Astrocyte (in vitro differentiated cells and primary cell): ENCODE measurements around the gene CLN3.

Experiments
- EZH2 ChIP-seq: IDR thresholded peaks from 2 replicates; pipeline ENCODE4 v1.6.1; 2012; ENCODE audit warnings: mild to moderate bottlenecking, low read length, inconsistent platforms; ENCODE audit not compliant: insufficient read depth
- TF ChIP-seq, protein P1 (sequence below): IDR thresholded peaks from 2 replicates; pipeline ENCODE4 v1.5.1; 2011; ENCODE audit warnings: low read depth, mild to moderate bottlenecking, inconsistent platforms, low read length, moderate library complexity; ENCODE audit not compliant: insufficient read depth

DNA sequence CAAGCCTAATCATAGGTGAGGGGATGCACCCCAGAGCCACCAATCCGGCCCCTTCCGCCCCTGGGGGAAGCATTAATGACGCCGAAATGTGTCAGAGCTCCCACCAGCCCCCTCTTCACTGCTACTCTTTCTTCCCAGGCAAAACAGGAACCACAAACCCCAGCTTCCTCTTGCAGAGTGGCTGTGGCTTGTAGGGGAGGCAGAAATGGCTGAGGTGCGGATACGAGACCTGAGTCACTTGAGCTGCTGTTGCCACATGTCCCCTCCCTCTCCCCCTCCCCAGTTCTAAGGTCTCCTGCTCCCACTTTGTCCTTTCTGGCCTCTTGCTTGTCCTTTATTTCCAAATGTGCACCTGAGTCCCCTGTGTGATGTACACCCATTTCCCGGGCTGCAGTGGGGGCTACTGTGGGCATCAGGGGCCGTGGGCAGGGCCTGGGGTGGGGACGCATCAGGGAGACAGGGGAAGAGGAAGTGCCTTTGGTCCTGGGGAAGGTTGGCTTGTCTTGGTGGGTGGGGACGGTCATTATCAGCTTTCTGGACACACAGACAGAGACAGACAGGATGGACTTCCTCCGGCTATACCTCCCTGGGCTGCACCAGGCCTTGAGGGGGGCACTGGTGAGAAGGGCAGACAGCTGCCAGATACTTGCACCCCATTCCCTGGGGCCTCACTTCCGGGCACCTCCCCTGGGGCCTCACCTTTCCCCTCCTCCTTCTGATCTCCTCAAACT lies 2.4 kb upstream of the CLN3 start, which contains the start of gene APOBR:
- TF ChIP-seq, protein P1, sequence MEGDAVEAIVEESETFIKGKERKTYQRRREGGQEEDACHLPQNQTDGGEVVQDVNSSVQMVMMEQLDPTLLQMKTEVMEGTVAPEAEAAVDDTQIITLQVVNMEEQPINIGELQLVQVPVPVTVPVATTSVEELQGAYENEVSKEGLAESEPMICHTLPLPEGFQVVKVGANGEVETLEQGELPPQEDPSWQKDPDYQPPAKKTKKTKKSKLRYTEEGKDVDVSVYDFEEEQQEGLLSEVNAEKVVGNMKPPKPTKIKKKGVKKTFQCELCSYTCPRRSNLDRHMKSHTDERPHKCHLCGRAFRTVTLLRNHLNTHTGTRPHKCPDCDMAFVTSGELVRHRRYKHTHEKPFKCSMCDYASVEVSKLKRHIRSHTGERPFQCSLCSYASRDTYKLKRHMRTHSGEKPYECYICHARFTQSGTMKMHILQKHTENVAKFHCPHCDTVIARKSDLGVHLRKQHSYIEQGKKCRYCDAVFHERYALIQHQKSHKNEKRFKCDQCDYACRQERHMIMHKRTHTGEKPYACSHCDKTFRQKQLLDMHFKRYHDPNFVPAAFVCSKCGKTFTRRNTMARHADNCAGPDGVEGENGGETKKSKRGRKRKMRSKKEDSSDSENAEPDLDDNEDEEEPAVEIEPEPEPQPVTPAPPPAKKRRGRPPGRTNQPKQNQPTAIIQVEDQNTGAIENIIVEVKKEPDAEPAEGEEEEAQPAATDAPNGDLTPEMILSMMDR = no peak
- TF ChIP-seq EZH2 = no peak
